ENCODE data around the gene YRDC. TPM values are rescaled to one million over a fixed set of nuclear protein-coding genes. Genes with fewer than 3 reads are reported as not detected.
"Not testable (repeated sequence)": the region's sequence is repeated elsewhere in the genome, so short reads cannot be mapped to it uniquely, and the experiment has no call there.

Gene YRDC
- total and polyA plus RNA-seq, 2 donors, result 6.0 to 15.0 TPM

DNA sequence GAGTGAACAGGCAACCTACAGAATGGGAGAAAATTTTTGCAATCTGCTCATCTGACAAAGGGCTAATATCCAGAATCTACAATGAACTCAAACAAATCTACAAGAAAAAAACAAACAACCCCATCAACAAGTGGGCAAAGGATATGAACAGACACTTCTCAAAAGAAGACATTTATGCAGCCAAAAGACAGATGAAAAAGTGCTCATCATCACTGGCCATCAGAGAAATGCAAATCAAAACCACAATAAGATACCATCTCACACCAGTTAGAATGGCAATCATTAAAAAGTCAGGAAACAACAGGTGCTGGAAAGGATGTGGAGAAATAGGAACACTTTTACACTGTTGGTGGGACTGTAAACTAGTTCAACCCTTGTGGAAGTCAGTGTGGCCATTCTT is 36.6 kb downstream of the YRDC start:
- DNase-seq (ENCODE audit: extremely low spot score), result not testable (repeated sequence)

DNA sequence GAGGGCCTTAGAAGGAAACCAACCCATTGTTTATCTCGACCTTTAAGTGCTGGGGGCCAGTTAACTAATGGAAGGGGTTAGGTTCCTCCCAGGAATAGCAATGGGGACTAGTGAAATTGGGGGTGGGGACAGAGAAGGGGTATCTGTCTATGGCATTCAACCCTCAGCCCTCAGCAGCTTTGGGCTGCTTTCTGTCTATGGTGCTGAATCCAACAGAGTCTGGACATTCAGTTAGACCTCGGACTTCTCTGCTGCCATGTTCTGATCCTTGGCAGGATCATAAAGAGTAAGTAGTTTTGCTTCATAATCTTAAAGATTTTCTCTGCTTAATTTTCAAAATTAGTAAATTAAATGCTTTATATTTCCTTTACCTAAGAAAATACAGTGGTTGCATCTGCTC is 40.5 kb downstream of the YRDC start:
- Histone ChIP-seq H3K36me3 (ENCODE audit: insufficient read depth) (no peaks in the 10 kb centered on the region), H3K4me1 (ENCODE audit: insufficient read depth) (no peaks in the 10 kb centered on the region), H3K4me3 (ENCODE audit: low read depth, low read length) (no peak overlapping the region), H3K27ac (ENCODE audit: low read depth) (no peak overlapping the region)
- no peak for DNase-seq (ENCODE audit: extremely low spot score)
- WGBS, result 8% methylated on average over 2 of the region's 2 CpGs

More for the DNA sequence above, 36.6 kb downstream of the YRDC start:
- not testable (repeated sequence) for H3K27ac ChIP-seq (ENCODE audit: low read depth); H3K4me3 ChIP-seq (ENCODE audit: low read depth, low read length); H3K36me3 ChIP-seq (ENCODE audit: insufficient read depth); H3K4me1 ChIP-seq (ENCODE audit: insufficient read depth)

DNA sequence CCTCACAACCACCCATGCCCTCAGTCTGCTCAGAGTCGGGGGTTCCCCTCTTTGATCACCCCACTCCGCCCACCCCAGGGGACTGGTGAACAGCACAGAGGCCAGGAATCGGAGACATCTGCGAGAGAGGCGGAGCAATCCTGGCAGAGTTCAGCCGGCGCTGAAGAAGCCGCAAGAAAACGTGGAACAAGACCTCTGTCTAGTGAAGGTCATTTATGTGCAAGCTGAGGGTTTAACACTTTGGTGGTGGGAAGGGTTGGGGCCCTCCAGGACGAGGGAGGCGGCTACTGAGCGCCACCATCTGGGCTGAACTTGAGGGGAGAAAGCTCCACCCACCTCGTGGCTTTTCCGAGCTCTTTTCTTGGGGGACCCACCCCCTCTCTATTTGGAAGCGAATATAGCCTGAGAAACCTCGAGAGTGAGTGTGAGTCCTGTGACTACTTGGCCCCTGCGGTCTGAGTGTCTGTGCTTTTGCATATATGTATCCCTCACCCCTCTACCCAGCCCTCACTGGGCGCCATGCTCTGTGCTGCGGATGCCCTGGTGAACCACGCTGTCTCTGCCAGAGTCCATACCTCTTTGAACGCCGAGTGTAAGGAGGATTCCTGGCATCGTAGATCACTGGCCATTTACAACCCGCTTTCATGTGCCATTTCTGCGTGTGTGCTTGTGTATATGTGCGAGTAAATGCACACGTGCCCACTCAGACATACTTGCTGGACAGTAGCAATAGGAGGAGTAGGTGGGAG is 41.9 kb downstream of the YRDC start:
- Histone ChIP-seq H3K27ac (ENCODE audit: low read depth) (no peak overlapping the region), H3K4me3 (ENCODE audit: low read depth, low read length) (no peak overlapping the region)
- 6% methylated on average over 27 of the region's 27 CpGs for WGBS

DNA sequence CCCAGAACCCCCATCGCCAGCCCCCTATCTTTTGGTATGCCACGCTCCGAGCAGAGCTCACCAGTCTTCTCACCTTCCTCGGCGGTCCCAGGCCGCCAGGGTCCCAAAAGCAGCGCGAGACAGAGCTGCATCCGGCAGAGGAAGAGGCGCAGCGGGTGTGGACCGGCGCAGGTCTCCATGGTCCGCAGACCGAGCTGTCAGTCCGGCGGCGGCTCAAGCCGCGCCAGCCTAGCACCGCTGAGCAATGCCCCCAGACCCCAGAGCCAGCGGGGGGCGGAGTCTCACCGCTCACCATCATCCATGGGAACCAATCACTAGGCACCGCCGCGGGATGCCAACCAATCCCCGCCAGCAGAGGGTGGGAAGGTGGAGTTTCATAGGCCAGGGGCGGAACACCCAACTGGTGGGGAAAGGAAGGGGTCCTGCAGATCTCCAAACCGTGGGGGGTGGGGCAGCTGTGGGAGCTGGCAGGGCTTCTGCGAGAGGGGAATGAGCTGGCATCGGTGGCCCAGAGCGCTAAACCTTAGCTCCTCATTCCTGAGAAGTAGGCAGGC is 43.0 kb downstream of the YRDC start, which contains the start of gene EPHA10:
Gene EPHA10, minus strand, starts transcription at position 233 of the 554 bp plus-strand sequence. Its CDS starts 54 bp downstream, at position 179.
- peak; percentile 14 for DNase-seq (ENCODE audit: extremely low spot score)
- Histone ChIP-seq H3K36me3 (ENCODE audit: insufficient read depth) (no peaks in the 10 kb centered on the region), H3K27ac (ENCODE audit: low read depth) (no peak within 1 kb of the TSS), H3K4me3 (ENCODE audit: low read depth, low read length) (no peak within 1 kb of the TSS), H3K4me1 (ENCODE audit: insufficient read depth) (no peaks in the 10 kb centered on the region)
- 2% methylated on average over 33 of the region's 33 CpGs for WGBS

More for the DNA sequence above, 41.9 kb downstream of the YRDC start:
- no peak for DNase-seq (ENCODE audit: extremely low spot score)
- H3K4me1 ChIP-seq (ENCODE audit: insufficient read depth), result no peaks in the 10 kb centered on the region
- H3K36me3 ChIP-seq (ENCODE audit: insufficient read depth), result no peaks in the 10 kb centered on the region

DNA sequence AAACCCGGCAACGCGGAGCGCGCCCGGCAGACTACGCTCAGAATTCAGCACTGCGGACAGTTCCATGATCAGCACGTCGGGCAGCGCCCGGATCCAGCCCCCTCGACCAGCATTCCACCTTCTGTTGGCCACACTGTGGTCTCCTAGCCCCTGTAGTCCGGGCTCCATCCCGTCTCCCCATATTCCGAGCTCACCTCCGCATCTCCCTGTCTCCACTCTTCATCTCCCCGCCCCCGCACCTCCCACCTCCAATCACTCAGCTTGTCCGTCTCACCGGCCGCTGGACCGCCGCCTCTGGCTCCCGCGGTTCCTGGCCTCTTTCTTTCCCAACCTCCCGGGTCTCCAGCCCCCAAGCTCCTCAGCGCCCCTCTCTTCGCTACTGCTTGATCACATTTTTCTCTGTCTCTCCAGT is 43.6 kb downstream of the YRDC start:
- H3K4me1 ChIP-seq (ENCODE audit: insufficient read depth), result no peaks in the 10 kb centered on the region
- no peak overlapping the region for H3K4me3 ChIP-seq (ENCODE audit: low read depth, low read length)
- 3% methylated on average over 29 of the region's 29 CpGs for WGBS
- DNase-seq (ENCODE audit: extremely low spot score), result no peak
- no peaks in the 10 kb centered on the region for H3K36me3 ChIP-seq (ENCODE audit: insufficient read depth)
- no peak overlapping the region for H3K27ac ChIP-seq (ENCODE audit: low read depth)

DNA sequence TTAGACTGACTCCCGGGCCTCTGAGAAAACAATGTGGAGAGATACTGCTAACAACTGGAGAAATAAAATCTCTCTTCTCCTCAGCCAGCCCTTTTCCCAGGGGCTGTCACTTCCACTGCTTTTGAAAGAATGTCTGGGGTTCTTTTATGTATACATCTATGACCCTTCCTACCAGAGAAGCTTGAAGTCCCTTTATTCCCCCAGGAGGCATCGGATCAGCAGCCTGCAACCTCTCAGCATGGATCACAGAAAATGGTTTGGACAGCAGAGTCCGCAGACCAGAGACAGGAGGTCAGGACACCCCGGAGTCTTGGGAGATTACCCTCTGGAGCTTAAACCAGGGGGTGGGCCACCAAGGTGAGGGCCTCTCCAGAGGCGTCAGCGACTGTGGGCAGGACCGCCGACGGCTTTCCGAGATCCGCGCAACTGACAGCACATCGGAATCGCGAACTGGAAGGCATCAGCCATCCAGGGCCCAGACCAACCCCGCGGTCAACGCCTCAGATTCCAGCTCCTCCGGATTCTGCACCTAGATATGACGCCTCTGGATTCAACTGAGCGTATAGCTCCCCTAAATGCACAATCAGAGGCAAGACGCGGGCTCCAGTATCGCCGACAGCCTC is 44.1 kb downstream of the YRDC start:
- Histone ChIP-seq H3K4me3 (ENCODE audit: low read depth, low read length) (no peak overlapping the region), H3K27ac (ENCODE audit: low read depth) (no peak overlapping the region), H3K36me3 (ENCODE audit: insufficient read depth) (no peaks in the 10 kb centered on the region), H3K4me1 (ENCODE audit: insufficient read depth) (no peaks in the 10 kb centered on the region)
- 24% methylated on average over 25 of the region's 25 CpGs for WGBS
- no peak for DNase-seq (ENCODE audit: extremely low spot score)

DNA sequence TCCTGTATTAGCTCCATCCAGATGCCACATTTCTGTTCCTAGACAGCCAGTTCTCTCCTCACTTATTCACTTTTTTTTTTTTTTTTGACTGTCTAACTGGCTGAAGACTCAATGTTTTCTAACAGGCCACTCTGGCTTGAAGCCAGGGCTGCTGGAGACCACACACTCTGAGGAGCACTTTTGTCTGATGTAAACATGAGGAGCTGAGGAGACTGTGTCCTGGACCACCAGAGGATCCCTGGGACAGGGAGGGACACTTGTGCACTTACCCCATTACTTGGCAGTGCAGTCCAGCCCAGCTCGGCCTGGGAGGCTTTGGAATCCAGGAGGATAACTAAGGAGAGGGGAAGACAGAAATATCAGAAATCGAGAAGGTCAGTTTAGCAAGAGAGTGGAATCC is 45.5 kb downstream of the YRDC start:
- Histone ChIP-seq H3K36me3 (ENCODE audit: insufficient read depth) (no peaks in the 10 kb centered on the region), H3K27ac (ENCODE audit: low read depth) (no peak overlapping the region), H3K4me1 (ENCODE audit: insufficient read depth) (no peaks in the 10 kb centered on the region), H3K4me3 (ENCODE audit: low read depth, low read length) (no peak overlapping the region)
- WGBS, result 72% methylated on average over 2 of the region's 2 CpGs
- DNase-seq (ENCODE audit: extremely low spot score), result no peak

DNA sequence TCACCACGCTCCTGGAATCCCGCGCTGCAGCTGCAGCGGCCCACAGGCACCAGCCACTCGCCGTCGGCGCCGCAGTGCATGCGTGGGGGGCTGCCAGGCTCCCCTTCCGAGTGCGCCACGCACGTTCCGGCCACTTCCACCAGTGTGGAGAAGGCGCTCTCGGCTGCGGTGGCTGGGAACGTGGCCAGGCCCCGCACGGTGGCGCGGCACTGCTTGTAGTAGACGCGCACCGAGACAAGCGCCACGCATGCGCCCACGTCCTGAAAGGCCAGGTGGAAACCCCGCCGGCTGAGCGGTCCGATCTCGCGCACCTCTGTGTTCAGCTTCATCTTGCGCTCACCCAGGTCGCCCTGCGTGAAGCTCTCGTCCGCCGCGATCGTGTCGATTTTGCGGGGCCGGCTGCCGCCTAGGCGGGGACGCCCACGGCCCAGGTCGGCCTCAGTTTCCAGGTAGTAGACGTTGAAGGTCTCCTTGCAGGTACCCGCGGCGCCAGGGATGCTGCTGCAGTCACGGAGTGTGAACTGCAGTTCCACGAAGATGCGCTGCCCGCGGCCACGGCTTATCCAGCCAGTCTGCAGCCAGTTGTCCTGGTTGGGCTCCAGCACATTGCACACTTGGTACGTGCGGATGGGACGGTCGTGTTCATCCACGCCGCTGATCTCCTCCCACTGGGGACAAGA is 46.5 kb downstream of the YRDC start:
- 49% methylated on average over 68 of the region's 68 CpGs for WGBS
- Histone ChIP-seq H3K4me1 (ENCODE audit: insufficient read depth) (no peaks in the 10 kb centered on the region), H3K36me3 (ENCODE audit: insufficient read depth) (no peaks in the 10 kb centered on the region), H3K27ac (ENCODE audit: low read depth) (no peak overlapping the region), H3K4me3 (ENCODE audit: low read depth, low read length) (no peak overlapping the region)
- DNase-seq (ENCODE audit: extremely low spot score), result no peak

DNA sequence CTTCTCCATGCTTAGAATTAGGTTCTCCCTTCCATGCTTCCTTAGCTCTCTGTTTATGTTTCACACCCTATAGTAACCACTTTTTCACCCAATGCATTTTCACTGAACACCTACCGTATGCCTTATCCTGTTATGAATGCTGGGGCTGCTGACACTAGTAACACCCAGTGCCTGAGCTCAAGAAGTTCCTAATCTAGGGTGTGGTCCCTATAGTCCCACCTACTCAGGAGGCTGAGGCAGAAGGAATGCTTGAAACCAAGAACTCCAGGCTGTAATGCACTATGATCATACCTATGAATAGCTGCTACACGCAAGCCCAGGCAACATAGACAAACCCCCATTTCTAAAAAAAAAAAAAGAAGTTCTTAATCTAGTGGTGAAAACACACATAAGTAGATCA is 48.6 kb downstream of the YRDC start:
- no peak for DNase-seq (ENCODE audit: extremely low spot score)
- WGBS, result 79% methylated on average over 2 of the region's 2 CpGs
- Histone ChIP-seq H3K27ac (ENCODE audit: low read depth) (no peak overlapping the region), H3K36me3 (ENCODE audit: insufficient read depth) (no peaks in the 10 kb centered on the region), H3K4me3 (ENCODE audit: low read depth, low read length) (no peak overlapping the region), H3K4me1 (ENCODE audit: insufficient read depth) (no peaks in the 10 kb centered on the region)

DNA sequence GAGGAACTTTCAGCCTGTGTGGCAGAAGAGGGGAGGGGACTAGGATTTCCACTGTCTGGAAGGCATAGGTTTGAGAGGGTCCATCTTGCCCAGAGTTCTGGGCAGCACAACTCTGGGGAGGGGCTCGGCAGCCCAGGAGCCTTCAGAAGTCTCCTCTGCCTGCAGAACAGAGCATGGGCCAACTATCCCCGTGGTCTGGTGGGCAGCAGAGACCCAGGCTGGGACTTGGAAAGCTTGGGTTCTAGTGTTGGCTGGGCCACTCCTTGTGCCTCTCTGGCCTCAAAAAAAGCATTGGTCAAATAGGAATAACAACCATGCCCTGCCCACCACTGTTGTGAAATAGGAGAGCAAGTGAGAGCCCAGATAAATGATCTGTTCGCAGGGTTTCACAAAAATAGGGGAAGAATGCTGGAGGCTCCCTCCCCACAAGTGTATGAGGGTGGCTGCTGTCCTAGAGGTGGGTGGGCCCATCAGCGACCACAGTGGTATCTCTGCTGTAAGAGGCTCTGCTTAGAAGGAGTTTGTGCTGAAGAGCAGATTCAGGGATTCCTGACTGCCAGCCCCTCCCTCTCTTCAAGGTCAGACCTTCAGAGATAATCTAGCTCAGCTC is 52.0 kb downstream of the YRDC start:
- Histone ChIP-seq H3K4me3 (ENCODE audit: low read depth, low read length) (no peak overlapping the region), H3K27ac (ENCODE audit: low read depth) (no peak overlapping the region), H3K4me1 (ENCODE audit: insufficient read depth) (no peaks in the 10 kb centered on the region), H3K36me3 (ENCODE audit: insufficient read depth) (no peaks in the 10 kb centered on the region)
- DNase-seq (ENCODE audit: extremely low spot score), result no peak
- 61% methylated on average over 4 of the region's 4 CpGs for WGBS

DNA sequence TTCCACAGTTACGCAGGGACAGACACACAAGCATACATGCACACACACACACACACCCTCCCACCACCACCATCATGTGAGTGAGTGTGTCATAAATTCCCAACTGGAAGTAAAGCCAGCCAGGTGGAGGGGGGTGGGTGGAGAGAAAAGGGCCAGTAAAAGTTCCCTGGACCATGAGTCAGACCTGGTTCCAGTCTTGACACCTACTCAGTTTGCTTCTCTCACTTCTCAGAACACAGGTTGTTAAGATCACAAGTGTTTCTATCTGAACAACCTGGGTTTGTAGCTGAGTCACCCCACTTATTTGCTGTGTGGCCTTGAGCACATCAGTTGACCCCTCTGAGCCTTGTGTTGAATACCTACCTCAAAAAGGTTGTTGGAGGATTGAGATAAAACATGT is 52.7 kb downstream of the YRDC start:
- H3K4me1 ChIP-seq (ENCODE audit: insufficient read depth), result no peaks in the 10 kb centered on the region
- H3K27ac ChIP-seq (ENCODE audit: low read depth), result no peak overlapping the region
- no peak for DNase-seq (ENCODE audit: extremely low spot score)
- WGBS, result 84% methylated on average over 1 of the region's 1 CpG
- H3K4me3 ChIP-seq (ENCODE audit: low read depth, low read length), result no peak overlapping the region
- no peaks in the 10 kb centered on the region for H3K36me3 ChIP-seq (ENCODE audit: insufficient read depth)

DNA sequence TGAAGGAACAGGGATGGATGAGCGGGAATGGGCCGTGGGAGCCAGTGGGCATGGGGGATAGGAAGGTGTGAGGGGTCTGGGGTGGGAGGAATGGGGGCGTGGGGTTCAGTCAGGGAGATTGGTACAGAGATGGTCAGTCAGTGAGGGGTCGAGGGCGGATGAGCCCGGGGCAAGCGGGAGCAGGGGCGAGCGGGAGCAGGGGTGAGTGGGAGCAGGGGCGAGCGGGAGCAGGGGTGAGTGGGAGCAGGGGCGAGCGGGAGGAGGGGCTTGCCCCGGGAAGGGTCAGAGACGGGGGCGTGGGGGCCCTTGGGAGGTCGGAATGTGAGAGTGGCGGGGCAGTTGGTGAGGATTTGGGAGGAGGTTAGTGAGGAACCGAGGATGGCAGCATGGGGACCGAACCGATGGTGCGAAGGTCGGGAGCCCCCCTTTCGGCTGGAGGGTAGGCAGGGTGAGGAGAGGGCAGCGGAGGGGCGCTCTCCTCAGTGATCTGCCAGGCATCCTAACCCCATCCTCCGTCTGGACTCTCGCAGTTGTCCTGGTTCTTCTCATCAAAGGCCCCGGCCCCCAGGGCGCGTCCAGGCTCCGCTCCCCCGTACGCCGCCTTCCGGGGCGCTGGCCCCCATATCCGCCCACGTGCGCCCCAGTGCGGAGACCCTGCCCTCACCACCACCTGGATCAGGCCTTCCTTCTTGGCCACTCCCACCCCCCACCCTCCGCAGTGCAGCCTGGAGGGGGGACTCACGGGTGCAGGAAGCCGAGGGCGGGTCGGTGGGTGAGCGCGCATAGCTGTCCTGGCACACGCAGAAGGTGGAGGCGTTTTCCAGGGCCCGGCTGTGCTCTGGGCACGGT is 54.3 kb downstream of the YRDC start:
- Histone ChIP-seq H3K4me3 (ENCODE audit: low read depth, low read length) (peak overlapping the region; percentile 48), H3K36me3 (ENCODE audit: insufficient read depth) (no peaks in the 10 kb centered on the region), H3K27ac (ENCODE audit: low read depth) (no peak overlapping the region), H3K4me1 (ENCODE audit: insufficient read depth) (no peaks in the 10 kb centered on the region)
- no peak for DNase-seq (ENCODE audit: extremely low spot score)
- WGBS, result 6% methylated on average over 52 of the region's 52 CpGs
